ENCODE results near the gene PARVG.

PARVG gene

DNA sequence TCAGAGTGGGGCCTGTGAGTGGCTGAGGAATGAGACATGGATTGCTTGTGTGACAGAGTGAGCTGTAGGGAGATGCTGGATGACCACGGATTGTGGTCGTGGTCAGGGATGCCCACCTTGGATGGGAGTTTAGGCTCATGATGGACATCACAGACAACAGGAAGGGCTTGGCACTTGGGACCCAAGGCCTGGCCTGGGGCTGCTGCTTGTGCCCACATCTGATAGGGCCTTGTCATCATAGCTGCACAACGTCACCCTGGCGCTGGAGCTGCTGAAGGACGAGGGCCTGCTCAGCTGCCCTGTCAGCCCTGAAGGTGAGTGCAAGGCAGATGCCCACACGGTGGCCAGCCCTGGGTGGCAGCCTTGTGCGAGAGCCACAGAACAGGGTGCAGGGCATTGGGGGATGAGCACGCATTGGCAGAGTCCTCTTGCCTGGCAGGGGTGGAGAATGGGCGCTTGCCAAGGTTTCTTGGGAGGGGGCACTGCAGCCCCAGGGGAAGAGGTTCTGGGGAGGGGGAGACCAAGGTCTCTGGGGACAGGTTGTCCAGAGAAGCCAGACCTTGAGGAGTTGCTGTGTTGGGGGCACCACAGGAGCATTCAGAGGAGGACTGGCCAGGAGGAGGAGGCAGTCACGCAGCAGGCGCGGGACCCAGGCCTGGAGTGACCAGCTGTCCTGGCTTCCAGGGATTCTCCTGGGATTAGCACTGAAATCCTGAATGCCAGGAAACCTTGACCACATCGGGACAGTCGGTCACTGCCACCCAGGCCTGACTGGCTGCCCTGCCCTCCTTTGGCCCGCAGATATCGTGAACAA, 25.0 kb downstream of the PARVG start:
- H3K36me3 ChIP-seq, result peaks cover 63% of the 10 kb centered on the region
- H3K27me3 ChIP-seq, result no peaks in the 10 kb centered on the region
- TF ChIP-seq, protein P1, sequence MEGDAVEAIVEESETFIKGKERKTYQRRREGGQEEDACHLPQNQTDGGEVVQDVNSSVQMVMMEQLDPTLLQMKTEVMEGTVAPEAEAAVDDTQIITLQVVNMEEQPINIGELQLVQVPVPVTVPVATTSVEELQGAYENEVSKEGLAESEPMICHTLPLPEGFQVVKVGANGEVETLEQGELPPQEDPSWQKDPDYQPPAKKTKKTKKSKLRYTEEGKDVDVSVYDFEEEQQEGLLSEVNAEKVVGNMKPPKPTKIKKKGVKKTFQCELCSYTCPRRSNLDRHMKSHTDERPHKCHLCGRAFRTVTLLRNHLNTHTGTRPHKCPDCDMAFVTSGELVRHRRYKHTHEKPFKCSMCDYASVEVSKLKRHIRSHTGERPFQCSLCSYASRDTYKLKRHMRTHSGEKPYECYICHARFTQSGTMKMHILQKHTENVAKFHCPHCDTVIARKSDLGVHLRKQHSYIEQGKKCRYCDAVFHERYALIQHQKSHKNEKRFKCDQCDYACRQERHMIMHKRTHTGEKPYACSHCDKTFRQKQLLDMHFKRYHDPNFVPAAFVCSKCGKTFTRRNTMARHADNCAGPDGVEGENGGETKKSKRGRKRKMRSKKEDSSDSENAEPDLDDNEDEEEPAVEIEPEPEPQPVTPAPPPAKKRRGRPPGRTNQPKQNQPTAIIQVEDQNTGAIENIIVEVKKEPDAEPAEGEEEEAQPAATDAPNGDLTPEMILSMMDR (IDR thresholded peaks at IDR 0.05), result no peak
- H3K4me1 ChIP-seq (ENCODE audit: control insufficient read depth in 1 of 2, insufficient read depth in 1 of 2, low read depth in 1 of 2, low read length in 1 of 2), result no peaks in the 10 kb centered on the region
- H3K9me3 ChIP-seq, result no peaks in the 10 kb centered on the region
- no peak overlapping the region for H3K27ac ChIP-seq
- no peak overlapping the region for H3K4me3 ChIP-seq (ENCODE audit: low read depth in 1 of 2, low read length in 1 of 2)

DNA sequence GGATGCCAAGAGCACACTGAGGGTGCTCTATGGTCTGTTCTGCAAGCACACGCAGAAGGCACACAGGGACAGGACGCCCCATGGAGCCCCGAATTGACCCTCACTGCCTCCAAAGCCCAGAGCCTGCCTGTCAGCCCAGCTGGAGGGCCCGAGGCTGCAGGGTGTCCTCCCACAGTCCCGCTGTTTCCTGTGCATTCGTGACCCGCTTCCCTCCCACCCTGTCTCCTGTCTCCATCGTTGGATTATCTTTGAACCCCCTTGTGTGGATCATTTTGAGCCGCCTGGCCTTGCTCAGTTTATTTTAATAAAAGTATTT, 25.6 kb downstream of the PARVG start:
- TF ChIP-seq, protein P1 (IDR thresholded peaks at IDR 0.05), result no peak
- H3K4me1 ChIP-seq (ENCODE audit: control insufficient read depth in 1 of 2, insufficient read depth in 1 of 2, low read depth in 1 of 2, low read length in 1 of 2), result no peaks in the 10 kb centered on the region

DNA sequence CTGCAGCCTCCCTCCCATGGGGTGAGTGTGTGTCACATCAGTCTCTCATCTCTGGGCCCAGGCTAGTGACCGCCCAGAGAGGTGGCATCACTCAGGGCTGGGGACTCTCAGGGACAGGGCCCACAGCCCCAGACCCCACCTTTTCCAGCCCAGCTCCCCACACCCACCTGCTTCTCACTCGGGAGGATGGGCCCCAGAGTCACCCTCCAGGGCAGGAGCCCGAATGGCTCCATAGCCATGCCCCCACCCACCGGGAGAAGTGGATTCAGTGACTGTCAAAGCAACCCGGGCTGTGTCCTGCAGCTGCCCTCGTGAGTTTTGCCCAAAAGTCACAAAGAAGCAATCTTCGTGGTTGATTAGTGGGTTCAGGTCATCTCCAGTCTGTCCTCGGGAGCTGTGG, 26.0 kb downstream of the PARVG start:
- H3K27ac ChIP-seq, result no peak overlapping the region
- no peaks in the 10 kb centered on the region for H3K9me3 ChIP-seq
- H3K4me1 ChIP-seq (ENCODE audit: control insufficient read depth in 1 of 2, insufficient read depth in 1 of 2, low read depth in 1 of 2, low read length in 1 of 2), result no peaks in the 10 kb centered on the region
- TF ChIP-seq, protein P1 (IDR thresholded peaks at IDR 0.05), result no peak
- H3K27me3 ChIP-seq, result no peaks in the 10 kb centered on the region
- peaks cover 53% of the 10 kb centered on the region for H3K36me3 ChIP-seq
- H3K4me3 ChIP-seq (ENCODE audit: low read depth in 1 of 2, low read length in 1 of 2), result no peak overlapping the region

More for the DNA sequence above, 25.6 kb downstream of the PARVG start:
- Histone ChIP-seq H3K27me3 (no peaks in the 10 kb centered on the region), H3K9me3 (no peaks in the 10 kb centered on the region), H3K36me3 (peaks cover 57% of the 10 kb centered on the region), H3K4me3 (ENCODE audit: low read depth in 1 of 2, low read length in 1 of 2) (no peak overlapping the region), H3K27ac (no peak overlapping the region)

DNA sequence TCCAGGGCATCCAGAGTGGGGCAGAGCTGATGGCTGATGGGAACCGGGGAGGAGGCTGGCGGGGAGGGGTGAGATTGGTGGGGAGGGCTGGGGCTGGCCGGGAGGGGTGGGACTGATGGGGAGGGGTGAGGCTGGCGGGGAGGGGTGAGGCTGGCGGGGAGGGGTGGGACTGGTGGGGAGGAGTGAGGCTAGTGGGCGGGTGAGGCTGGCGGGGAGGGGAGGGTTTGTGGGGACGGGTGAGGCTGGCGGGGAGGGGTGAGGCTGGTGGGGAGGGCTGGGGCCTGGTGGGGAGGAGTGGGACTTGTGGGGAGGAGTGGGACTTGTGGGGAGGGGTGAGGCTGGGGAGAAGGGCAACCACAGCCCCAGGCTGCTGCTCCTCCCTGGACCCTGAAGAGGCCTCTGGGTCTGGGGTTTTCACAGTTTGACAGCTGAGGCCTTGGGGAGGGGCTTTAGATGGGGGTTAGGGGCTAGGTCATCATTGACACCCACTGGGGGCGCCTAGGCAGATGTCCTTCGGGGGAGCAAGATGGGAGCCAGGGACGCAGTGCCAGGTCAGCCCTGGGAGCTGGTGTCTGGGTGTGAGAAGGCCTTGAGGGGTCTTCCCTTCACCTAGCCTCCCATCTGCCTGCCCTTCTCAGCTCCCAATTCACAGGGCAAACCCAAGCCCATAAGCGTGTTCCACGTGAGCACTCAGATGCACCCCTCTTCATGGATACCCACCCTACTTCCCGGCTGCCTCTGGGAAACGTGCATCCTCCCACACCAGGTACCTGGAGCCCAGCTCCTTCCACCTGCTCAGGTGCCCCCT, 26.7 kb downstream of the PARVG start:
- no peaks in the 10 kb centered on the region for H3K9me3 ChIP-seq
- no peak overlapping the region for H3K27ac ChIP-seq
- TF ChIP-seq, protein P1 (IDR thresholded peaks at IDR 0.05), result no peak
- no peaks in the 10 kb centered on the region for H3K4me1 ChIP-seq (ENCODE audit: control insufficient read depth in 1 of 2, insufficient read depth in 1 of 2, low read depth in 1 of 2, low read length in 1 of 2)
- H3K27me3 ChIP-seq, result no peaks in the 10 kb centered on the region
- no peak overlapping the region for H3K4me3 ChIP-seq (ENCODE audit: low read depth in 1 of 2, low read length in 1 of 2)
- H3K36me3 ChIP-seq, result peaks cover 50% of the 10 kb centered on the region

DNA sequence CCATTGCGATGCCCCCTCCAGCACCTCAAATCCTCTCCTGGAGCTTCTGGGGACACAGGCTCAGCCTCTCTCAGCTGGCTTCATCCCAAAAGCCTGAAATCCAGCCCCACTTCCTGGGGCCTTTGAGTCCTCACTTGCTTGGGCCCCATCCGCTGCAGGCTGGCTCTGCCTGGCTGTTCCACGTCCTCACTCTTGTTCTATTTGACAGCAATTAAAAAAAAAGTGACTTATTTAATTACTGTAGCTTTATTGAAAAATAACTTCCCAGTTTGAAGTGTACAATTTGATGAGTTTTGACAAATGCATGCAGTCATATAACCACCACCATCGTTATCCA, 27.2 kb downstream of the PARVG start:
- TF ChIP-seq, protein P1 (IDR thresholded peaks at IDR 0.05), result no peak
- Histone ChIP-seq H3K4me3 (ENCODE audit: low read depth in 1 of 2, low read length in 1 of 2) (no peak overlapping the region), H3K4me1 (ENCODE audit: control insufficient read depth in 1 of 2, insufficient read depth in 1 of 2, low read depth in 1 of 2, low read length in 1 of 2) (no peaks in the 10 kb centered on the region), H3K36me3 (peaks cover 50% of the 10 kb centered on the region), H3K27me3 (no peaks in the 10 kb centered on the region), H3K9me3 (no peaks in the 10 kb centered on the region), H3K27ac (no peak overlapping the region)
